HEK293 (cell line): ENCODE measurements around the gene BATF2.

ENCODE experiments used
- CTCF ChIA-PET: fragments of 350-600 bp; formaldehyde crosslinking; extraction: SDS; loops from one replicate; lab custom pipeline; 2021; ENCODE audit warnings: antibody characterized with exemption; lab: Yijun Ruan, JAX
- POLR2A ChIA-PET: fragments of 300-600 bp; formaldehyde crosslinking; extraction: SDS; loops from one replicate; lab custom pipeline; 2020; ENCODE audit warnings: antibody characterized with exemption, inconsistent platforms; lab: Yijun Ruan, JAX
- H3K27ac ChIP-seq: fragments of 200-500 bp; sonication (Bioruptor generic); 2 replicates; pipeline ENCODE4 v1.5.1; 2014; ENCODE audit warnings: low read depth, low read length, control low read depth, inconsistent platforms; ENCODE audit errors: extremely low read depth
- H3K36me3 ChIP-seq, 2 experiments: fragments of 200-500 bp in 1 of 2; sonication (Bioruptor generic) in 1 of 2; 1 replicate in 1 of 2; 2 replicates in 1 of 2; pipeline ENCODE4 v1.5.1; 2014 to 2017; ENCODE audit warnings: inconsistent platforms in 2 of 2, low read length in 2 of 2; ENCODE audit not compliant: control insufficient read depth in 2 of 2, insufficient read depth in 1 of 2
- H3K4me1 ChIP-seq: fragments of 200-500 bp; sonication (Bioruptor generic); 2 replicates; pipeline ENCODE4 v1.5.1; 2014; ENCODE audit warnings: mild to moderate bottlenecking, low read length, inconsistent platforms; ENCODE audit not compliant: control insufficient read depth, insufficient read depth
- H3K4me3 ChIP-seq: 2 replicates; pipeline ENCODE4 v1.5.1; 2011; ENCODE audit warnings: low read depth, mild to moderate bottlenecking, control low read depth, low read length, moderate library complexity
- H3K9me3 ChIP-seq: fragments of 200-500 bp; sonication (Bioruptor generic); 2 replicates; pipeline ENCODE4 v1.5.1; 2014; ENCODE audit warnings: low read depth, low read length, inconsistent platforms; ENCODE audit not compliant: control insufficient read depth, insufficient read depth
- AEBP2 ChIP-seq: fragments of 450-650 bp; formaldehyde crosslinking; IDR thresholded peaks from 2 replicates; pipeline ENCODE4 v1.5.1; 2016; ENCODE audit warnings: missing biosample characterization, missing genetic modification characterization, borderline replicate concordance
- KLF7 ChIP-seq: fragments of 450-650 bp; formaldehyde crosslinking; IDR thresholded peaks from 2 replicates; pipeline ENCODE4 v1.5.1; 2016; ENCODE audit warnings: missing biosample characterization, missing genetic modification characterization, borderline replicate concordance
- KLF8 ChIP-seq: fragments of 450-650 bp; formaldehyde crosslinking; IDR thresholded peaks from 2 replicates; pipeline ENCODE4 v1.5.1; 2016; ENCODE audit warnings: missing biosample characterization, missing genetic modification characterization
- PBX3 ChIP-seq: sonication (generic); formaldehyde crosslinking; IDR thresholded peaks from 2 replicates; pipeline ENCODE4 v1.8.1; 2022; ENCODE audit warnings: mild to moderate bottlenecking, moderate library complexity, missing genetic modification reagents
- ZBTB20 ChIP-seq: fragments of 450-650 bp; formaldehyde crosslinking; IDR thresholded peaks from 2 replicates; pipeline ENCODE4 v1.5.1; 2016; ENCODE audit warnings: missing biosample characterization, missing genetic modification characterization
- ZBTB26 ChIP-seq: fragments of 450-650 bp; formaldehyde crosslinking; optimal IDR thresholded peaks from 2 replicates; pipeline ENCODE3; 2016; ENCODE audit warnings: missing biosample characterization, mild to moderate bottlenecking, missing genetic modification characterization
- ZBTB7A ChIP-seq: fragments of 450-650 bp; formaldehyde crosslinking; IDR thresholded peaks from 2 replicates; pipeline ENCODE4 v1.5.1; 2016; ENCODE audit warnings: low read depth, missing biosample characterization, missing genetic modification characterization
- ZFHX2 ChIP-seq: fragments of 450-650 bp; formaldehyde crosslinking; conservative IDR thresholded peaks from 2 replicates; pipeline ENCODE4 v1.5.1; 2016; ENCODE audit warnings: missing biosample characterization, missing genetic modification characterization
- ZNF132 ChIP-seq: fragments of 450-650 bp; formaldehyde crosslinking; IDR thresholded peaks from 2 replicates; pipeline ENCODE4 v1.5.1; 2017; ENCODE audit warnings: missing biosample characterization, missing genetic modification characterization, borderline replicate concordance
- ZNF18 ChIP-seq: fragments of 450-650 bp; formaldehyde crosslinking; IDR thresholded peaks from 2 replicates; pipeline ENCODE4 v1.5.1; 2016; ENCODE audit warnings: missing biosample characterization, missing genetic modification characterization
- ZNF184 ChIP-seq: fragments of 450-650 bp; IDR thresholded peaks from 2 replicates; pipeline ENCODE4 v1.5.1; 2018; ENCODE audit warnings: missing biosample characterization, mild to moderate bottlenecking, missing genetic modification characterization
- ZNF19 ChIP-seq: fragments of 450-650 bp; formaldehyde crosslinking; IDR thresholded peaks from 2 replicates; pipeline ENCODE4; 2016; ENCODE audit warnings: missing biosample characterization, missing genetic modification characterization, low read depth
- ZNF221 ChIP-seq: fragments of 450-650 bp; formaldehyde crosslinking; IDR thresholded peaks from 2 replicates; pipeline ENCODE4 v1.5.1; 2017; ENCODE audit warnings: missing biosample characterization, missing genetic modification characterization, borderline replicate concordance
- ZNF223 ChIP-seq: fragments of 450-650 bp; formaldehyde crosslinking; IDR thresholded peaks from 2 replicates; pipeline ENCODE4 v1.5.1; 2016; ENCODE audit warnings: missing biosample characterization, missing genetic modification characterization
- ZNF23 ChIP-seq: fragments of 450-650 bp; formaldehyde crosslinking; IDR thresholded peaks from 2 replicates; pipeline ENCODE4 v1.5.1; 2016; ENCODE audit warnings: missing biosample characterization, missing genetic modification characterization, borderline replicate concordance
- ZNF248 ChIP-seq: fragments of 450-650 bp; formaldehyde crosslinking; IDR thresholded peaks from 2 replicates; pipeline ENCODE4 v1.5.1; 2017; ENCODE audit warnings: missing biosample characterization, missing genetic modification characterization
- ZNF292 ChIP-seq: fragments of 450-650 bp; formaldehyde crosslinking; IDR thresholded peaks from 2 replicates; pipeline ENCODE4 v1.5.1; 2016; ENCODE audit warnings: low read depth, missing biosample characterization, missing genetic modification characterization, borderline replicate concordance
- ZNF354C ChIP-seq: fragments of 450-650 bp; formaldehyde crosslinking; IDR thresholded peaks from 2 replicates; pipeline ENCODE4 v1.5.1; 2016; ENCODE audit warnings: missing biosample characterization, missing genetic modification characterization, low read depth, borderline replicate concordance
- ZNF423 ChIP-seq: fragments of 450-650 bp; formaldehyde crosslinking; IDR thresholded peaks from 2 replicates; pipeline ENCODE4 v1.5.1; 2016; ENCODE audit warnings: missing biosample characterization, missing genetic modification characterization
- ZNF473 ChIP-seq: fragments of 450-650 bp; formaldehyde crosslinking; IDR thresholded peaks from 2 replicates; pipeline ENCODE4 v1.5.1; 2017; ENCODE audit warnings: missing biosample characterization, missing genetic modification characterization
- ZNF510 ChIP-seq: fragments of 450-650 bp; formaldehyde crosslinking; IDR thresholded peaks from 2 replicates; pipeline ENCODE4 v1.5.1; 2018; ENCODE audit warnings: mild to moderate bottlenecking, missing genetic modification characterization, missing biosample characterization; ENCODE audit not compliant: insufficient replicate concordance
- ZNF529 ChIP-seq: fragments of 450-650 bp; formaldehyde crosslinking; IDR thresholded peaks from 2 replicates; pipeline ENCODE4 v1.5.1; 2017; ENCODE audit warnings: missing genetic modification characterization, missing biosample characterization; ENCODE audit not compliant: insufficient replicate concordance
- ZNF561 ChIP-seq: fragments of 450-650 bp; IDR thresholded peaks from 2 replicates; pipeline ENCODE4 v1.5.1; 2018; ENCODE audit warnings: missing biosample characterization, missing genetic modification characterization, borderline replicate concordance
- ZNF585B ChIP-seq: fragments of 450-650 bp; formaldehyde crosslinking; IDR thresholded peaks from 2 replicates; pipeline ENCODE4 v1.5.1; 2016; ENCODE audit warnings: missing biosample characterization, missing genetic modification characterization
- ZNF654 ChIP-seq: fragments of 450-650 bp; formaldehyde crosslinking; IDR thresholded peaks from 2 replicates; pipeline ENCODE4 v1.5.1; 2016; ENCODE audit warnings: low read depth, missing biosample characterization, missing genetic modification characterization
- ZNF658 ChIP-seq: fragments of 450-650 bp; formaldehyde crosslinking; IDR thresholded peaks from 2 replicates; pipeline ENCODE4; 2016; ENCODE audit warnings: missing biosample characterization, missing genetic modification characterization
- ZNF707 ChIP-seq: fragments of 450-650 bp; formaldehyde crosslinking; IDR thresholded peaks from 2 replicates; pipeline ENCODE4 v1.5.1; 2016; ENCODE audit warnings: missing biosample characterization, missing genetic modification characterization
- ZNF76 ChIP-seq: fragments of 450-650 bp; formaldehyde crosslinking; IDR thresholded peaks from 2 replicates; pipeline ENCODE4; 2016; ENCODE audit warnings: low read depth, missing biosample characterization, missing genetic modification characterization, borderline replicate concordance
- ZXDB ChIP-seq: fragments of 450-650 bp; formaldehyde crosslinking; IDR thresholded peaks from 2 replicates; pipeline ENCODE4 v1.5.1; 2016; ENCODE audit warnings: missing biosample characterization, missing genetic modification characterization

The BATF2 gene

GRCh38 chr11:65013888-65014725, 17.3 kb upstream of the BATF2 start, which contains the start of gene ARL2 (continued):
- TF ChIP-seq ZNF473 (tag by site-specific recombination), result no peak
- TF ChIP-seq ZFHX2, result peak; percentile 89
- TF ChIP-seq ZNF19 (tag by site-specific recombination), result no peak
- peak; percentile 55; the same call in 1 of the 2 replicates for TF ChIP-seq ZNF423 (tag by site-specific recombination)
- no peak for TF ChIP-seq ZNF132 (tag by site-specific recombination)
- TF ChIP-seq ZNF184 (tag by site-specific recombination), result no peak
- peak; percentile 81 for TF ChIP-seq ZBTB26 (tag by site-specific recombination)
- 0 out of 2 replicates have a peak, but pooled peaks have one; percentile 10 for TF ChIP-seq ZNF76
- peak; percentile 54; the same call in 1 of the 2 replicates for TF ChIP-seq ZNF561 (tag by site-specific recombination)
- no peak for TF ChIP-seq AEBP2 (tag by site-specific recombination)
- TF ChIP-seq ZXDB (tag by site-specific recombination), result peak; percentile 74
- TF ChIP-seq ZNF221 (tag by site-specific recombination), result no peak
- no peak for TF ChIP-seq ZNF248 (tag by site-specific recombination)
- no peak for TF ChIP-seq ZNF354C (tag by site-specific recombination)
- peak; percentile 69; the same call in 1 of the 2 replicates for TF ChIP-seq ZBTB7A (tag by site-specific recombination)

- Histone ChIP-seq H3K27ac (peak overlapping the region; percentile 86; the same call in 1 of the 2 replicates), H3K4me3 (peak overlapping the region; percentile 77), H3K36me3 (peaks cover 0 to 21% of the 10 kb centered on the region in 2 experiments; a peak in 2 of 3 replicates), H3K4me1 (no peaks in the 10 kb centered on the region), H3K9me3 (no peaks in the 10 kb centered on the region)
- ChIA-PET POLR2A (interaction anchor here (0.6 to 1.9 kb wide), 9 partner anchors 9 to 135 kb away, joined by 3 to 7 read pairs (median 4); partner anchors contain the start of genes EHD1, FAU, MRPL49 and SAC3D1), CTCF (interaction anchor here (0.6 to 2.7 kb wide), 34 partner anchors 9 to 742 kb away, joined by 3 to 24 read pairs (median 4); partner anchors contain the start of genes BATF2, CAPN1, CDCA5 and FAU)
- no peak for TF ChIP-seq ZBTB7A (tag by site-specific recombination)
- no peak for TF ChIP-seq ZNF585B (tag by site-specific recombination)
- peak; percentile 56 for TF ChIP-seq ZNF654 (tag by site-specific recombination)
- no peak for TF ChIP-seq PBX3 (CRISPR knock-in tag)
- no peak for TF ChIP-seq ZNF23 (tag by site-specific recombination)
- no peak for TF ChIP-seq ZNF18 (tag by site-specific recombination)
- no peak for TF ChIP-seq ZNF19 (tag by site-specific recombination)
- no peak for TF ChIP-seq ZNF707 (tag by site-specific recombination)
- TF ChIP-seq ZBTB20, result no peak
- TF ChIP-seq ZNF658 (tag by site-specific recombination), result no peak
- no peak for TF ChIP-seq ZNF292
- 0 out of 2 replicates have a peak, but pooled peaks have one; percentile 30 for TF ChIP-seq KLF7 (tag by site-specific recombination)
- no peak for TF ChIP-seq ZNF510 (tag by site-specific recombination)
- no peak for TF ChIP-seq ZNF223 (tag by site-specific recombination)
- peak; percentile 63; the same call in 1 of the 2 replicates for TF ChIP-seq KLF8 (tag by site-specific recombination)
- no peak for TF ChIP-seq ZNF529
Observed at GRCh38 chr11:65013130-65013887, 16.5 kb upstream of the BATF2 start.
